SU-DHL-6 (cell line): ENCODE data around the gene ADGRD2.

Experiments
- CTCF ChIP-seq: fragments of 200-600 bp; sonication (generic); IDR thresholded peaks from one replicate; pipeline ENCODE4 v1.5.1; 2017; ENCODE audit warnings: antibody characterized with exemption, mild to moderate bottlenecking, low read length, moderate library complexity; ENCODE audit not compliant: insufficient read depth, poor library complexity, severe bottlenecking
- EZH2phosphoT487 ChIP-seq: fragments of 200-600 bp; sonication (generic), shearing (Covaris generic); conservative IDR thresholded peaks from 2 replicates; pipeline ENCODE4 v1.6.1; 2018; ENCODE audit warnings: mild to moderate bottlenecking, antibody characterized with exemption, low read length, moderate library complexity, mixed read lengths

- TF ChIP-seq CTCF: no peak
- TF ChIP-seq EZH2phosphoT487: no peak
Measured at GRCh38 chr9:124477211-124477647, 27.0 kb downstream of the ADGRD2 start.
